GM21737 (cell line): ENCODE results near the gene KLHL14.

Experiments used
- ATAC-seq: cut with Tn5 transposase; IDR thresholded peaks from one replicate; pipeline ENCODE4 v1.9.1; 2021; ENCODE audit warnings: mild to moderate bottlenecking, moderate library complexity; ENCODE audit not compliant: unreplicated experiment

Gene KLHL14

DNA sequence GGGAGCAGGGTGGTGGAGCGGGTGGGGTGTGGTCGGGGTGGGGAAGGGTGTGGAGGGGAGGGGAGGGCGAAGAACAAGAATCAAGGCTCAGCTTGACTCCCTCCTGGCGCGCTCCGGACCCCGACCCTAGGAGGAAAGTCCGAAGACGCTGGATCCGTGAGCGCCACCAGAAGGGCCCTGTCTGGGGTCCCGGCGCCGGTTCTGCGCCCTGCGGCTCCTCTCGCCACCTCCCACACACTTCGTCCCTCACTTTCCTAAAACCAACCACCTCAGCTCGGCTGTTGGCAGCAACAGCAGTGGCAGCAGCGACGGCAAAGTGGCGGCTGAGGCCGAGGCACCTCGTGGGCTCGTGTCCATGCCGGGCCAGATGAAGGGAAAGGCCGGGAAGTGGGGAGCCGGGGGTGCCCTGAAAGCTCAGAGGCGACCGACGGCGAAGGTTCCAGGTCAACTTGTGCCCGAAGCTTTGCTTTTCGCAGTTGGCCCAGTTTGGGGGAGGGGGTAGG, 2.1 kb downstream of the KLHL14 start:
- no peak for ATAC-seq

DNA sequence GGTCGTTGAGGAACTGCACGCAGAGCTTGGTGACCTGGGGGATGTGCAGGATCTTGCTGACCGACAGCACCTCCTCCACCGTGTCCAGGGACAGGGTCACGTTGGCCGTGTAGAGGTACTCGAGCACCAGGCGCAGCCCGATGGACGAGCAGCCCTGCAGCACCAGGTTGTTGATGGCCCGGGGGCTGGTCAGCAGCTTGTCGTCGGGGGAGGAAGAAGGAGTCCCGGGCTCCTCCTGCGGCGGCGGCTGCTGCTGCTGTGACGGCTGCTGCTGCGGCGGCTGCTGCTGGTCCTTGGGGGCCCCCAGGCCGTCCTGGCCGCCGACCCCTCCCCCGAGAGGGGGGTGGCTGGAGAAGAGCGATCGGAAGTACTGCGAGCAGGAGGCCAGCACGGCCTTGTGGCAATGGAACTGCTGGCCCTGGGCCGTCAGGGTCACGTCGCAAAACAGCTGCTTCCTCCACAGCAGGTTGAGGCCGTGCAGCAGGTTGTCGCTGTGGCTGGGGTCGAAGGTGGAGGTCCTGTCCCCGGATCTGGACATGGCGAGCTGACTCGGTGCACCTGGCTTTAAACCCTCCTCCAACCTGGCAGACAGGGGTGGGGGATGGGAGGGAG, 2.7 kb downstream of the KLHL14 start:
- ATAC-seq: no peak

DNA sequence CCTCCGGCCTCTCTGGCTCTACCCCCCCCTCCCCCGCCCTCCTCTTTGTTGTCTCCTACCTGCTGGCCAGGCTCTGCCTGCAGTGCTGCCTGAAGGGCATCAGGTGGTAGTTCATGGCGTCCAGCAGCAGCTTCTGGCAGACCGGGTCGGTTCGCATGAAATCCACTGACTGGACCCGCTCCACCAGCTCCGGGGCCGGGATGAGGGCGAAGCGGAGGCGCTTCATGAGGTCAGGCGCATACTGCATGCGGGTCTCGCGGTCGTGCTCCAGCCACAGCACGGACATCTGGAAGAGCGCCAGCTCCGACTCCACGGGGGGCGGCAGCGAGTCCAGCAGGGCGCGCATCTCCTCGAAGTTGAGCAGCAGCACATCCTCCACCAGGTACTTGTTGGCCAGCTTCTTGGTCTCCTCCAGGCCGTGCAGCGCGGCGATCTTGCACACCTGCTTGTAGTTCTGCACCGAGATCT, 3.2 kb downstream of the KLHL14 start:
- no peak for ATAC-seq

DNA sequence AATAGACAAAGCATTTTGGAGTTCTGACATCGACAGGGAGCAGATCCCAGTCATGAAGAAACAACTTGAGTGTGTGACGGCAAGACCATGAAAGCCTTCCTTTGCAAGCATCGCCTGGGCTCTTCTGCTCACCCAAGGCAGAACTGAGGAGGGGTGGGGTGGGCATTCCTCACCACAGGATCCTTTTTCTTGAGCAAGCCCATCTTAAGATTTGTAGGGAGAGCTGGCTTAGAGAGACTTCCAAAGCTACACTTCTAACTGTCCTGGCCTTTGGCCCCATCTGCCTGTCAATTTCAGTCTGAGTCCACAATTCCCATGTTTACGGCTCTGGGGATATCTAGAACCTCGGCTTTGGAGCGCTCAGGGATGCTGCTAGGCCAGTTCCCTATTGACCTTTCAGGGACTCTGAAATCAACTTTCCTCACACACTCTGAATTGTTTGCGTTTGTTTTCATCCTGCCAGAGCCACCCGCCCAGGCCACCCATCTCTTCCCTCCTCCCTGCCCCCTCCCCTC, 3.7 kb downstream of the KLHL14 start:
- no peak for ATAC-seq

DNA sequence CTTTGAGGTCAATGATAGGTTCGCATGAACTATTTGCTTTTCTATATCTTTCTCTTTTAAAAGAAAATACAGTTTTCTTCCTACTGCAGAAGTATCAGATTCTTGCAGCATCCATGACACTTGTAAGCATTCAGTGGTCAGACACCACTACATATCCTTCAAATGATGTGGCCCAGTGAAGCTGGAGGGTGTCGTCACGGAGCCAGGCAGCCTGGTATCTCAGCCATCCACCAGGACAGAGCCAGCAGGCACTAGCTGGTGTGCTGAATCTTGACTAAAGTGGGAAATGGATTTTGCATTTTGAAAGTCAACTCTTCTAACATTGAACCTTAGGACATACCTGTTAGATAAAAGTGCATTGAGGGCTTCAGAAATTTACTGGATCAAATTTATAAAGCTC, 5.4 kb downstream of the KLHL14 start:
- no peak for ATAC-seq

DNA sequence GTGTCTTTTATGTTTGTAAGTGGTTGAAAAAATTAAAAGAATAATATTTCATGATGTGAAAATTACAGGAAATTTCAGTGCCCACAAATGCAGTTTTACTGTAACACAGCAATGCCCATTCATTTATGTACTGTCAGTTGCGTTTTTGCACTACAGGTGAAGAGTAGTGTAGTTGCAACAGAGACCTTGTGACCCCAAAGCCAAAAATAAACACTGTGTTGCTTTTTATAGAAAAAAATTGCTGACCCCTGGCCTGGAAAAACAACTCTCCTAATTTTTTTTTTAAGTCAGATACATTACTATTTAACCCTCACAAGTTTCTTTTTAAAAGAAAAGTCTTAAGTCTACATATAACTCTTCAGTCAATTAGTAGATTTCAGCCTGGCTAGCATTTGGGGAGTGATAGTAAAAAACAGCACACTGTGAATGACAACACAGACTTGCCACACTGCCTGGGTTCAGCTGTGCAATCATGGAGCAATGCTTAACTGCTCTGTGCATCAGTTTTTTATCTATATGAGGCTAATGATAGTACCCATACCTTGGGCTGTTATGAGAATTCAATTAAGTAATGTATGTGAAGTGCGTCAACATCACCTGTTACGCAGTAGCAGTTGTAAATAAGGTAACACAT, 8.1 kb downstream of the KLHL14 start:
- no peak for ATAC-seq

DNA sequence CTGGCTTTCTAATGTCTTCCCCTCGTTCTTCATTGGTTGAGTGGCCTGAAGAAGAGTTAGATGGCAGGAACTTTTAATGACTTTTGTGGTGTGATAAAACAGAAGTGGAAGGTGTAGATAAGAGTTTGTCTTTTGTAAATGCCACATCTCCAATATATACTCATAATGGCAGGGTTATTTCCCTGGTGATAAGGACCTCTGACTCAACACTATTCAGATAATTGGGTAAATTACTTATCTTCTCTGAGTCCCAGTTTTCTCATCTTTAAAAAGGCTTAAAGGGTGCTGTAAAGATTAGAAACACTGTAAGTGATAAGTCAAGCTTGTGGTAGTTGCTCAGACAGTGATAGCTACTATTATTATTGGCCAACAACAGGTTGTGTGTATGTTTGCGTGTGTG, 9.5 kb downstream of the KLHL14 start:
- ATAC-seq: no peak

DNA sequence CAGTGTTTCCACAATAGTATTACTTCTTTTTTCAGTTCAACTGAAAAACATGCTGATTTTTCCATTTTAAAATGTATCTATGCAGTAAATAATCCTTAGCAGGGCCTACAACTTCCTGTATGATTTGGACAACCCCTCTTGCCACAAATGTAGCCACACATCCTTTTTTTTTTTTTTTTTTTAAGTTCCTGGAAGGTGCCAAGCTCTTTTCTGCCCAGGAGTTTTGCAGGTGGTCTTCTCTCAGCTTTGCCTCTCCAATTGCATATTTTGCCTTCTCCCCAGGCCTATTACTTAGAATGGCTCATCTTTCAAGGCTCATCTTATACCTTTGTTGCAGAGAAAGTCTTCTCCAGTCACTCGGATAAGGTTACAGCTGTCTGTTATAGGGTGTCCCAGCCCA, 11.6 kb downstream of the KLHL14 start:
- no peak for ATAC-seq

DNA sequence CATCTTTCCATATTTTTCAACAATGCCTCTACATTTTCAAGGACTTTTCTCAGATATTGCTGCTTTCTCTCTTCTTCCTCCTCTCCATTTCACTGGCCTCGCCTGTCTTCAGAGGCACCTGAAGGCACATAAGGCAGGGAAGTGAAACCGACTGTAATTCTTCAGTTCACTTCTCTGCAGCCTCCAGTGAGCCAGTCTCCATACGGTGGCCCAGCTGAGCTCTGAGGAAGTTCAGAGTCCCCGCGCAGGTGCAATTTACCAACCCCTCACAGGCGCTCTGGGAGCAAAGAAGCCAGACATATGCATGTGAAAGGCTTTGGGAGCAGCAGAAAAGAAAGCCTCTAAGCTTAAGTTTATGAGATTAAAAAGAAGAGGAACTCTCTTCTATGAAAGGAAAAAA, 12.4 kb downstream of the KLHL14 start:
- peak; percentile 99 for ATAC-seq

DNA sequence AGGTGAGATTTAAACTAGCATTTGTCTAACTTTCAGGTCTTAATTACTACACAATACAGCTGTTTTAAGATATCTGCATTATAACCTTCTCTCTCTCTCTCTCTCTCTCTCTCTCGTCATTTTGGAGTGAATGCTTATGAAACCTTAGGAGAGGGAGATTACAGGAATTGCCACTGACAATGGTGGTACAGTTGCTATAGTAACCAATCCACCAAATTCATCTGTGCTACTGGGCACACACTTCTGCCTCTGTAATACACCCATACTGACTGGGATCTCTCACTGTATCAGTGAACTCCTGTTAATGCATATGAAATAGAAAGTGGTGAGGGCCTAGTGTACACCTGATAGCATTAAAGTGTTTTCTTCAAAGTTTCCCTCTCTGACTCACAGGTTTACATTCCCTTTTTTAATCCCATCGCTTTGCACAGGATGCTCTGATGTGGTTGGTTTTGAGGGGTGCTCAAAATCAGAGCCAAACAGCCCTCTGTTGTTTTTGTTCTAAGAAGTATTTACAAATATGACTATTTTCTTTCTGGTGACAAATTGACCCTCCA, 13.1 kb downstream of the KLHL14 start:
- ATAC-seq: no peak

DNA sequence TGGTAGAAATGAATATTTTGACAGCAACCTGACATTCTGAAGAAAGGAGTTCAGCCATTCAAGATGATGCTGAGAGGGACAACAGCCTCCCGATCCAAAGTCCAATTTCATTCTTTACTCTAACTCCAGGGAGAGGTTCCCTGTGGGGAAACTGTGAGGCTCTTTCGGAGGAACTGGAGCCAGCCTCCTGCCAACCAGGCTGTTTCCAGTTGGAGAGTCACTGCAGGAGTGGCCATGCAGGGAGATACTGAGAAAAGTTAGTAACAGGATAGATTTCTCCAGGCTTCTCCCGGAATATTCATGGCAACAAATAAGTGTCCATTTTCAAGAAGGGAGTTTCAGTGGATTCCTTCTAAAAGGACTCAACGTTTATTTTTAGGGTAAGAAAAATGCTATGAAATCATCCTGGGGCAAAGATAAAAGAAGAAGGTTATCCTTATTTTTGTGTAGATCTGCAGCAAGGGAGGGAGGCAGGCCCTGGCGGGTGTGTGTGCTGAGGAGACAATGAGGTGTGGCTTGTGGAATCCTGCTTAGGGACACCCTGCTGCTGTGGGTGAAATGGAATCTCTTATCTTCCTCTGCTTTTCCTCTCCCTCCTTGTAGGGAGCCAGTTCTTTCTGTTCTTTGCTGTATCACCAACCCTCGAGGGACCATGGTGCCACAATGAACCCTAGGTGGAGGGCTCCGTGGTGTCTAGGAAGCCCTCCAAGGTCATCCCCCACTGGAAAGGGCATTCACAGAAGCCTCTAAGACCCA, 18.1 kb downstream of the KLHL14 start:
- no peak for ATAC-seq

DNA sequence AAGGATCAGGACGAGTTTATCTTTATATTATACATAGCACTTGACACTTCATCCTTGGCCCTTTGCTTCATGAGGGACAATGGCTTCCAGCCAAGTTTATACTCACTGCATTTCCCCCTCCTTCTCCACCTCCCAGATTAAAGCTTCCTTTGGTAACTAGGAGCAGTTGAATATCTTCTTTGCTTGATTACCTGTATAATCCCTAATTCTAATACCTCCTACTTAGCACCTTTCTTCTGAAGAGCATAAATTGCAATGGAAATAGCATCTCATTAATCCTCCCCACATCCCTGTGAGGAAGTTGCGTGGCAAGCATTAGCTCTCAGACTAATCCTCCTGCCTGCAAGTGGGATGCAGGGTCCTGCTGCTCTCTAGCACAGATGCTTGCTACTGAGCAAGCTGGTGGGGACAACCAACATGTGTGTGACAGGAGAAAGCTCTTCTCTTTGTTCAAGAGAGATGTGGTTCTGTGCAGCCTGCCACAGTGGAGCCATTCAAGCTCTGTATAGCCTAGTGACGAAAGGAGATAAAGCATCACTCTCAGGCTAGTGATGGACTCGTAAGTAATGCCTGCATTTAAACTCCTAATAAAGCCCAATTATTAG, 19.1 kb downstream of the KLHL14 start:
- no peak for ATAC-seq

DNA sequence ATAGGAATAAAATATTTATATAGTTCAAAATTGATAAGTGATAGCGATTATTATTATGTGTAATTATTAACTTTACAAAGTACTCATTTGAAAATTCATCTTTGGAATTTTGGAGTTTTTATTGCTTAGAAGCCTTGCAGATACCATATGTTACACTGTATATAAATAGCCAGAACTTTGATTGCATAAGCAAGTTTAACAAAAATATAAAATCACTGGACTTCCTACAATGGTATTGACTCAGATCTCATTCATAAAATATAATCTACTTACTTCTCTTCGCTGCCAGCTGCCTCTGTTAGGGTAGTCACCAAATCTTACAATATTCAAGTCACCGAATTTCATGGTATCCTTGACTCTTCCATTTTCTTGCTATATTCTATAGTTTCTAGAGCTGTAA, 22.5 kb downstream of the KLHL14 start:
- no peak for ATAC-seq

DNA sequence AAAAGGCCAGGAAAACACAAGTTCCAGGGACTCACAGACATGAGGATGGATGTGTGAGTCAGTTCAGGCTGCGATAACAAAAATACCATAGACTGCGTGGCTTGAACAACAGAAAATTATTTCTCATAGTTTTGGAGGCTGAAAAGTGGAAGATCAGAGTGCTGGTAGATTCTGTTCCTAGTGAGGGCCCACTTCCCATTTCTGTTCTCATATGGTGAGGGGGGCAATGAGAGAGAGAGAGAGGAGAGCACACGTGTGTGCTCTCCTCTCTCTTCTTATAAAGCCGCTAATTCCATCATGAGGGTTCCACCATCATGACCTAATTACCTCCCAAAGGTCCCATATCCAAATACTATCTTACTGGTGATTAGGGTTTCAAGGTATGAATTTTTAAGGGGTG, 23.0 kb downstream of the KLHL14 start:
- no peak for ATAC-seq

DNA sequence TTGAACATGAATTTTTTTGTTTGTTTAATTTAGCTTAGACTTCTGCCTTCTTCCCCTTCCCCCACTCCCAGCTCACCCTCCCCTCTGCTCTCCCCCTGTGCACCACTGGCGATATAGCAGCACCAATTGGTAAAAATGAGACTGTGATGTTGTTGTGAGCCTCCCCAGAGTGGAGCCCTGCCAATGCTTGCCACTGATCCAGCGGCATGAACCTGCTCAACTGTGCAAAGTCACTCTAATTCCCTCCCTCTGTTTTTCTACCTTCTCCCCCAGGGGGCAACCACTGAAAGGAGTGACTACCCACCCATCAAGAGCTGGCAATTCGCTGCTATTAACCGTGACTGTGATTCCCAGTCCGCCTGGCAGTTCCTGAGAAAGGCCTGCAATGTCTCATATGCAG, 30.2 kb downstream of the KLHL14 start:
- no peak for ATAC-seq

DNA sequence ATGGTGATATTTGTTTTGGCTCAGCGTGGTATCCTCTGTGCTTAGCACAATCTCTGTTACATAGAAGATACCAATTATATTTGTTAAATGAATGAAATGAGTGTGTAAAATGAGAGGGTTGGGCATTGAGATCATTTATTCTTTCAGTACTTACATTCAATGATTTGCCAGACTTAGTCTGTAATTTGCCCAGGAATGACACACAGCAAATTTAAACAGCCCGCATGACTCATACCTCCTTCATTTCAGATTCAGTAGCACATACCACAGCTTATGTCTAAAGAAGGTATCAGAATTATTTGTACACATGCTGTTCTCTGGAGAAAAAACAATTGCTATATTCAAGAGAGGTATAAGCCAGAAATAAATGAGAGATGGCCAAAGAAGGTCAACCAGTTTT, 37.0 kb downstream of the KLHL14 start:
- no peak for ATAC-seq

DNA sequence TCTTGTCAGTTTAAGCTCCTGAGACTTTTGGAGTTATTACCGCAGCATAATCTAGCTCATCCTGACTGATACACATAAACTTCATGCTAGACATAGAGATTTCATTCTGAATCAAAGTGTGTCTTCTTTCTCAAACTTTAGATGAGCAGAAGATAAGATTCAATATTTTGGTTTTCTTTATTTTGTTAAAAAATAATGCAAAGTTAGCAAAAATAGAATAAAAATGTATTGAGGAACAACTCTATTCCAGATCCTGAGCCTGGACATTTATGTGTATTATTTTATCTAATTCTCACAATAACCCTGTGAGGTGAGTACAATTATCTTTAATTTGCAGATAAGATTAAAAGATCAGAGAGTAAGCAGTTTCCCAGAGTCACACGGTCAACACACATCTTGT, 38.4 kb downstream of the KLHL14 start:
- ATAC-seq: no peak

DNA sequence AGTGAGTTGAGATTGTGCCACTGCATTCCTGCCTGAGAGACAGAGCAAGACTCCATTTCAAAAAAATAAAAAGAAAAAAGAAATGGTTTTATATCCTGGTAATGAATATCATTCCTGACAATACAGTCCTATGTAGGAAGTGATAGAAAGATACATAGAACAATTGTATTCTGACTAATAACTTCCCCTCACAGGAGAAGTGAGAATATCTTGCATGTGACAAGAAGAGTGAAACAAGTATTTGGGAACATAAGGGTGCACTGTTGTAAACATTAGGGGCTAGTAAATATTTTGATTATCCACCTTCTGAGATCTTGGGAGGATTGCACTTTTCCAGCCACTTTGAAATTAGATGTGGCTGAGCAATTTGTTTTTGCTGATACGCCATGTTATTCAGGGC, 40.7 kb downstream of the KLHL14 start:
- ATAC-seq: no peak

DNA sequence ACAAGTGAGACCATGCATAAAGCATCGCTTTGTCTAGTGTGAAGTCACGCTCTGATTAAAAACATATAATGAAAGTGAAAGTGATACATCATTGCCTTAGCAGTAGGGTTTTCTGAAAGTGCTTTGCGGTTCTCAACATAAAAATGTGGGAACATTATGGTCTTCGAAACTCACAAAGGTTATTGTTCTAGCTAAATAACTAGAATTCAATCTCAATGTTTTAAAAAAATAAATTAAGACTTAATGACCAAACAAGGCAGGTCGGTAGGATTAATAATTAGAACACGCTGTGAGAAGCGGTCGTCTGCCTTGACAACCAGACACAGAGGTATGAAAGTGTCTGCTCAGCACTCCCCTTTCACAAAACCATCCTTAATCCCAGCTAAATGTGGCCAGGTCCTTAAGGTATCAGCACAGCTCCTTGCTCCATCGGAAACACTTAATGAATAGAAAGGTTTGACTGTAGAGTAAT, 42.2 kb downstream of the KLHL14 start:
- ATAC-seq: peak; percentile 88

DNA sequence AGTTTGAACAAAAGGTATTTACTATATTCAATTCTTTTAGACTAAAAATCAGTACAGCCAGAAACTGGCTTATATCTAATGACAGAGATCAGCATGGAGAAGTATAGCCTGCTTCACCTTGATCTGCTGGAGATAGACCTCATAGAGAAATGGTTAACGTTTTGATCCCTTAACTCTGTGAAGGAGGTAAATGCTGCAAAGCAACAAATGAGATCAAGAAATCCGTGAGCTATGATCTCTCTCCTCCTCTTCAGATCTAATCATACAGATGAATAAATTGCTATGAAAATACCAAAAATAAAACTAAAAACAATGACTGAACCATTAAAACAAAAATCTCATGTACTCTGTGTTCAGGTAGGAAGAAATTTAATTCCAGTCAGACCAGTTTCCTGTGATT, 42.8 kb downstream of the KLHL14 start:
- ATAC-seq: no peak
